Omental fat pad (tissue), 4 donors: ENCODE data around the gene F11. TPM values are rescaled to one million over a fixed set of nuclear protein-coding genes. Genes with fewer than 3 reads are reported as not detected.

Source experiments
- ATAC-seq: fragments of 150-250 bp; one replicate; pipeline ENCODE4 v1.9.1; 2016; ENCODE audit warnings: mild to moderate bottlenecking, moderate library complexity; ENCODE audit not compliant: low FRiP score
- DNase-seq: peaks from one replicate; pipeline ENCODE4 v3.0.0-alpha.2; 2019; ENCODE audit warnings: low spot score
- CTCF ChIP-seq, 3 donors: fragments of 450-650 bp; IDR thresholded peaks; one replicate each; pipeline ENCODE4 v1.5.1; 2016 to 2017; ENCODE audit warnings: antibody characterized with exemption in 3 of 3, mild to moderate bottlenecking in 3 of 3, moderate library complexity in 2 of 3
- total RNA-seq, 4 donors: library from RNA; depleted of rRNA; stranded (reverse); fragments of >200 nt; gene quantifications; one replicate each; pipeline ENCODE4 v1.1.0, GENCODE V29; 2016

Gene F11
- under 1 TPM in 1 of 4 donors, not detected in 3; 0.19 TPM for total RNA-seq

- no peak for TF ChIP-seq CTCF (IDR thresholded peaks at IDR 0.05)
- DNase-seq (no peak), ATAC-seq (no peak)
Observed at GRCh38 chr4:186265683-186266652, at the start of gene F11. F11 (plus strand) TSS chr4:186266189; CDS start chr4:186267137, 948 bp downstream.

- ATAC-seq = no peak
- no peak for DNase-seq
- TF ChIP-seq CTCF (IDR thresholded peaks at IDR 0.05) = no peak
Observed at GRCh38 chr4:186216465-186217024, 49.4 kb upstream of the F11 start.

- DNase-seq = no peak
- no peak for TF ChIP-seq CTCF (IDR thresholded peaks at IDR 0.05)
- ATAC-seq = no peak
Observed at GRCh38 chr4:186217733-186218293, 48.2 kb upstream of the F11 start.

- DNase-seq (no peak), ATAC-seq (no peak)
- TF ChIP-seq CTCF (IDR thresholded peaks at IDR 0.05) = no peak
Observed at GRCh38 chr4:186221624-186222023, 44.4 kb upstream of the F11 start.

GRCh38 chr4:186225848-186226247, 40.1 kb upstream of the F11 start:
- ATAC-seq = no peak
- no peak for TF ChIP-seq CTCF (IDR thresholded peaks at IDR 0.05)
- no peak for DNase-seq

- TF ChIP-seq CTCF (IDR thresholded peaks at IDR 0.05) = no peak
- ATAC-seq (no peak), DNase-seq (no peak)
Observed at GRCh38 chr4:186226521-186227189, 39.3 kb upstream of the F11 start.
